Brain microvascular endothelial cell (primary cell): Measurements from ENCODE around the gene CDK5RAP2.
A peak's percentile ranks its signal among the peaks of the same experiment; 100 is the strongest.
"Not testable (repeated sequence)": the region's sequence is repeated elsewhere in the genome, so short reads cannot be mapped to it uniquely, and the experiment has no call there.

ENCODE experiments used
- DNase-seq: peaks from one replicate; pipeline ENCODE4 v3.0.0-alpha.2; 2020
- H3K27ac ChIP-seq: fragments of 250-450 bp; sonication (Bioruptor Pico); 2 replicates; pipeline ENCODE4 v1.5.1; 2020; ENCODE audit warnings: mild to moderate bottlenecking, moderate library complexity
- H3K27me3 ChIP-seq: fragments of 250-450 bp; sonication (Bioruptor Pico); replicated peaks from 2 replicates; pipeline ENCODE4 v1.5.1; 2020; ENCODE audit warnings: mild to moderate bottlenecking
- H3K36me3 ChIP-seq: fragments of 250-450 bp; sonication (Bioruptor Pico); replicated peaks from 2 replicates; pipeline ENCODE4 v1.5.1; 2020; ENCODE audit warnings: mild to moderate bottlenecking
- H3K4me3 ChIP-seq: 2 replicates; pipeline ENCODE4 v1.5.1; 2011; ENCODE audit warnings: low read depth, mild to moderate bottlenecking, control low read depth, low read length, moderate library complexity
- in situ Hi-C: cut with HindIII; loops from 2 replicates; pipeline ENCODE4 v1.10.0; 2017; ENCODE audit warnings: low sequenced_read_pairs, low pct_ligation_motif_present
- TF ChIP-seq, protein P1 (sequence below): IDR thresholded peaks from 2 replicates; pipeline ENCODE4 v1.5.1; 2011; ENCODE audit warnings: low read depth, mild to moderate bottlenecking, moderate library complexity, low read length, control low read depth, inconsistent platforms; ENCODE audit errors: missing control alignments

CDK5RAP2 gene

DNA sequence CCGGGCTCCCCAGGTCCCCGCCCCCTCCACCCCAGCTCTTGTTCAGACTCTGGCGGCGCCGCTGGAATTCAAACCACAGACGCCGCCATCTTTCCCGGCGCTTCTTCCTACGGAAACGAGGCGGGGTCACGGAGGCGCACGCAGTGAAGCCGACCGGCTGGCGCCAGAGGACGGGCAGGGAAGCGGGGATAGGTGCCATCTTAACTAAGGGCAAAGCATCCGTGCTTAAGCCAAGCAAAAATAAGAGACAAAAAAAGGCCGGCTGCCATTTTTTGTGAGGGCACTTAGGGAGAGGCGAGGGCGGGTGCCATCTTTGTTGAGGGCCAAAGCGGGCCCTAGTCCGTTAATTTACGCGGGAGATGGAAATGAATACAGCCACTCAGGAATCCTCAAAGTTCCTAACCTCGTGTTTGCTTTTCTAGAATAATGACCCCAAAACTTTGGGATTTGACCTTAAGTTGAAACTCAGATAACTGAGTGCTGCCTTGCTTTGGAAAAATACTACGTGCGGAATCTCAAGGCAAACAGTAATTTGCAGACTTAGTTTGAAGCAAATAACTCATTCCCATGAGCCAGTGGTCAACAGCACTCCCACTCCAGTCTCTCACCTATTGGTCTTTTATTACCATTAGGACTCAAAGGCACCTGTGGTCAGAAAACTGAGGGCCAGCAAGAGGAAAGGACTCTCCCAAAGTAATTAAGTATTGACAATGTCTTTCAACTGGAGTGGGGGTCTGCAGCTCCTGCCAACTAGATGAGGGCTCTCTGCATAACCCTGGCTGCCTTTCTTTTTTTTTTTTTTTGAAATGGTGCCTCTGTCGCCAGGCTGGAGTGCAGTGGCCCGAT is at the start of gene CDK5RAP2:
Gene CDK5RAP2 (minus strand): TSS at position 117 of the 846 bp plus-strand sequence. CDS start 189 bp downstream, outside the sequence.
- Histone ChIP-seq H3K36me3 (no peaks in the 10 kb centered on the region), H3K4me3 (peak within 1 kb of the TSS; percentile 95), H3K27ac (peak within 1 kb of the TSS; percentile 66), H3K27me3 (no peaks in the 10 kb centered on the region)
- peak; percentile 97 for DNase-seq
- in situ Hi-C loops, result no loop called here
- TF ChIP-seq, protein P1, sequence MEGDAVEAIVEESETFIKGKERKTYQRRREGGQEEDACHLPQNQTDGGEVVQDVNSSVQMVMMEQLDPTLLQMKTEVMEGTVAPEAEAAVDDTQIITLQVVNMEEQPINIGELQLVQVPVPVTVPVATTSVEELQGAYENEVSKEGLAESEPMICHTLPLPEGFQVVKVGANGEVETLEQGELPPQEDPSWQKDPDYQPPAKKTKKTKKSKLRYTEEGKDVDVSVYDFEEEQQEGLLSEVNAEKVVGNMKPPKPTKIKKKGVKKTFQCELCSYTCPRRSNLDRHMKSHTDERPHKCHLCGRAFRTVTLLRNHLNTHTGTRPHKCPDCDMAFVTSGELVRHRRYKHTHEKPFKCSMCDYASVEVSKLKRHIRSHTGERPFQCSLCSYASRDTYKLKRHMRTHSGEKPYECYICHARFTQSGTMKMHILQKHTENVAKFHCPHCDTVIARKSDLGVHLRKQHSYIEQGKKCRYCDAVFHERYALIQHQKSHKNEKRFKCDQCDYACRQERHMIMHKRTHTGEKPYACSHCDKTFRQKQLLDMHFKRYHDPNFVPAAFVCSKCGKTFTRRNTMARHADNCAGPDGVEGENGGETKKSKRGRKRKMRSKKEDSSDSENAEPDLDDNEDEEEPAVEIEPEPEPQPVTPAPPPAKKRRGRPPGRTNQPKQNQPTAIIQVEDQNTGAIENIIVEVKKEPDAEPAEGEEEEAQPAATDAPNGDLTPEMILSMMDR, result no peak

DNA sequence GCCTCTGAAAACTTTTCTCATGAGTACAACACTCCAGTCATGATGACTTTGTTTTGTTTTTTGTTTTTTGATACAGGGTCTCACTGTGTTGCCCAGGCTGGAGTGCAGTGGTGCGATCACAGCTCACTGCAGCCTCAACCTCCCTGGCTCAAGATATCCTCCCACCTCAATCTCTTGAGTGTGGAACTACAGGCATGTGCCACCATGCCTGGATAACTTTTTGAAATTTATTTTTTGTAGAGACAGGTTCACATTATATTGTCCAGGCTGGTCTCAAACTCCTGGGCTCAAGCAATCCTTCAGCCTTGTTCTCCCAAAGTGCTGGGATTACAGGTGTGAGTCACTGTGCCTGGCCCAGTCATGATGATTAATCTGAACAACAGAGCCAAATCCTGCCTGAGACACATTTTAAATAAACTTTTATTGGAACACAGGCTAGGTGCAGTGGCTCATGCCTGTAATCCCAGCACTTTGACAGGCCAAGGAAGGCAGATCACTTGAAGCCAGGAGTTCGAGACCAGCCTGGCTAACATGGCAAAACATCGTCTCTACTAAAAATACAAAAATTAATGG is 49.0 kb upstream of the CDK5RAP2 start:
- peak; percentile 49 for DNase-seq
- H3K27me3 ChIP-seq, in situ Hi-C loops, H3K27ac ChIP-seq, H3K36me3 ChIP-seq, H3K4me3 ChIP-seq: not testable (repeated sequence)

DNA sequence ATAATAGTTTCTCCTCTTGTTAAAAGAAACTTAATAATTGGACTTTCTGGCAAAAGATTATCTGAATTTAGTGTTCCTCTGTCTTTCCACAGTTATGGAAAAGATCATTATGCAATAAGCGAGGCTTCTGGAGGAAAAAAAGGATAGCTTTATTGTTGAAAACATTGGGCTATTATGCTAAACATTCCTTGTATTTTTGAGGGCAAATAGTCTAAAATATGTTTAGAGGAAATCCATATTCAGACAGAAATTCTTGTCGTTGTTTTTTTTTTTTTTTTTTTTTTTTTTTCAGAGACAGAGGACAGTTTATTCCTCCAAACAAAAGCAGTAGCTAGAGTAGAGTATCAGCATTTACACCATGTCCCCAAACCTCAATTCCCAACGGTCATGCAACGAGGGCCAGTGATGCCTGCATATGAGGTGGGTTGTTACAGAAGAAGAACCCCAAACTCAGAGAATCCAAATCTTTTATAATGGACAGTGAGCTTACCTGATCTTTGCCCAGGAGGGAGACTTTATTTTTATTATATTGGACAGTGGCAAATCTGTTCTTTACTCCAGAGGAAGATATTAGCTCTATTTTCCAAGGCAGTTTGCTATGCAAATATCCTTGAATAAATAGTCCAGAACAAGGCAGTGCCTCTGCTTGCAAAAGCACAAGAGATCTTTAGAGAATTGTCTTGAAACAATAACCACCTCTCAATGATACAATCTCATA is 48.4 kb upstream of the CDK5RAP2 start:
- Histone ChIP-seq H3K36me3 (no peaks in the 10 kb centered on the region), H3K4me3 (no peak overlapping the region), H3K27ac (no peak overlapping the region), H3K27me3 (no peaks in the 10 kb centered on the region)
- TF ChIP-seq, protein P1, result no peak
- in situ Hi-C loops, result no loop called here
- DNase-seq, result no peak

DNA sequence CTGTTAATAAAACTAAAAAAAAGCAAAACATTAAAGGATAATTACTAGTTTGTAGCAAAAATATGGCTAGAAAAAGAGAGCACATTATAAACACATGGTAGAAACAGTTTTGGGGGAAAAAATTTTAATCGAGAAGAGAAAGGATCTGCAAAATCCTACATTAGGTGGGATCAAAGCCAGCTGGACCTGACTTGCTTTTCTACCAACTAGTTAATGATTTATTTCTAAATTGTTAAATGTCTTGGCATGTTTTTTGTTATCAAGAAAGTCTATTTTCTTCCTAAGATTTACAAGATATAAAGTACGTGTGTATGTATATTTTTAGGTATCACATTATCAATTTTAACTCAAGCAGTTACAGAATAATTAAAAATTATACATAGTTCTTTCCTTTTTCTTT is 47.1 kb upstream of the CDK5RAP2 start:
- TF ChIP-seq, protein P1, result no peak
- no peaks in the 10 kb centered on the region for H3K36me3 ChIP-seq
- no peak overlapping the region for H3K4me3 ChIP-seq
- no peaks in the 10 kb centered on the region for H3K27me3 ChIP-seq
- DNase-seq, result no peak
- H3K27ac ChIP-seq, result no peak overlapping the region
- in situ Hi-C loops, result no loop called here

DNA sequence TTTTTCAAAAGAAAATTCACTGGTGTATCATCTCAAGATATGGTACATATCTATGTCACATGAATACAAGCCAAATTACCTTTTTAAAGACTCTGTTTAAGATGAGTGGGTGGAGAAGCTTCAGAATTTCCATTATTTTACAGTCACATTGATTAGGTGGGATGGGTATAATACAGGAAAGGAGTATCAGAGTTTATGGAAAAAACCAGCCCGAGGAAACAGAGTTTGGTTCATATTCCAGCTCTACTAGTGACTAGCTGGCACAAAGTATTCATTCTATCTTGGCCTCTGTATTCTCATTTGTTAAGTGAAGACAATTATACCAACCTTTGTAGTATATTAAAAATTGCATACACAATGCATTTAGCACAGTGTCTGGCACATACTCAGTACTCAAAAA is 46.5 kb upstream of the CDK5RAP2 start:
- in situ Hi-C loops, result no loop called here
- DNase-seq, result no peak
- H3K36me3 ChIP-seq, result no peaks in the 10 kb centered on the region
- H3K4me3 ChIP-seq, result no peak overlapping the region
- H3K27me3 ChIP-seq, result no peaks in the 10 kb centered on the region
- TF ChIP-seq, protein P1, result no peak
- no peak overlapping the region for H3K27ac ChIP-seq

DNA sequence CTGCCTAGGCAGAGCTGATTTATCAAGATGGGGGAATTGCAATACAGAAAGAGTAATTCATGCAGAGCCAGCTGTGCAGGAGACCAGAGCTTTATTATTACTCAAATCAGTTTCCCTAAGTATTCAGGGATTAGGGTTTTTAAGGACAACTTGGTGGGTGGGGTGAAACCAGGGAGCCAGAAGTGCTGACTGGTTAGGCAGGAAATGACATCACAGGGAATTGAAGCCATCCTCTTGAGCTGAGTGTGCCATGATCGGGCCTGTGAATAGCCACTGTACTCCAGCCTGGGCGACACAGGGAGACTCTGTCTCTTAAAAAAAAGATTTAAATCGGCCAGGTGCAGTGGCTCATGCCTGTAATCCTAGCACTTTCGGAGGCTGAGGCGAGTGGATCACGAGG is 45.3 kb upstream of the CDK5RAP2 start:
- TF ChIP-seq, protein P1, result no peak
- Histone ChIP-seq H3K27me3 (no peaks in the 10 kb centered on the region), H3K4me3 (no peak overlapping the region), H3K27ac (no peak overlapping the region), H3K36me3 (no peaks in the 10 kb centered on the region)
- in situ Hi-C loops, result no loop called here
- DNase-seq, result no peak
